HCT116 (cell line): ENCODE measurements around the gene CYTH2.

Experiments used
- SRF ChIP-seq: IDR thresholded peaks from 2 replicates; pipeline ENCODE4 v1.6.1; 2012; ENCODE audit warnings: low read depth
- TCF7L2 ChIP-seq: IDR thresholded peaks from 2 replicates; pipeline ENCODE4 v1.7.0; 2011; ENCODE audit warnings: borderline replicate concordance, inconsistent platforms; ENCODE audit not compliant: insufficient read depth, insufficient read length; ENCODE audit errors: extremely low read depth
- TF ChIP-seq, protein P1 (sequence below): IDR thresholded peaks from 2 replicates; pipeline ENCODE4 v1.6.1; 2012; ENCODE audit warnings: low read depth
- TF ChIP-seq, protein P2 (sequence below), 3 experiments: fragments of 200-600 bp in 1 of 3; sonication (generic) in 1 of 3; IDR thresholded peaks in 2 of 3; conservative IDR thresholded peaks in 1 of 3; 2 replicates each; pipeline ENCODE4 v1.5.1; 2012 to 2017; ENCODE audit warnings: low read depth in 2 of 3, low read length in 2 of 3, antibody characterized with exemption in 1 of 3, borderline replicate concordance in 1 of 3, control low read depth in 1 of 3, mild to moderate bottlenecking in 1 of 3, mixed read lengths in 1 of 3, mixed run types in 1 of 3, moderate library complexity in 1 of 3; ENCODE audit not compliant: insufficient read depth in 1 of 3

DNA sequence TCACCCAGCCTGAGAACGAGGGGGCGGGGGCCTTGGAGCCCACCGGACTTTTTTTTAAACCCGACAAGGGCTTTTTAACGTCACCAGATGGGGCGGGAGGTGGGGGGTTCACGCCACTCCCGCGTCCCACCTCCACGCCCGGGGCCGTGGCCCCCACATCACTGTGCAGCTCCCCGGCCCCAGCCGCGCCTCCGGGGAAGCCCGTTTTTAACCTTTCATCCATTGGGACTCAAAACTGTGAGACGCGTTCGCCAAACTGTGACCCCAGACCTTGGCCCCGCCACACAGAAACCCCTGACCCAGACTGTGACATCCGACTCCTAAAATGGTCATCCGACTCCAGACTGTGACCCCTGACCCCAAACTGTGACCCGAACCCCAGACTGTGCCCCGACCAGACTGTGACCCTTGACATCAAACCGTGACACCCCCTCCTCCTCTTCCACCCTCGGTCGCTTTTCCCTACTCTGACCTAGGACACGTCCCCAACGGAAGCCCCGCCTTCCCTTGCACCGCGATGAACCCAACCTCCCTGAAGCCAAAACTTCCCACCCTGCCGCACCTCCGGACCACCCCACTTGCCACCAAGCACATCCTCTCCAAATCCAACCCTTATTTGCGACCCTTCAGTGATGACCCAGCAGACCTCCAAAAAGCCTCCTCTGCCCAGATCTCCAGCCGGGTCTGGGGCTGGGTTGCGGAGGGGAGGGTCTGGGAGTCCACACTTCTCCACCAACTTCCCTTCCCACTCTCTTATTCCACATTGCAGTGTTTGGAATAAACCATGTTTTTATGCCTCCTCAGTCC, 24.8 kb upstream of the CYTH2 start:
- TF ChIP-seq, protein P1, sequence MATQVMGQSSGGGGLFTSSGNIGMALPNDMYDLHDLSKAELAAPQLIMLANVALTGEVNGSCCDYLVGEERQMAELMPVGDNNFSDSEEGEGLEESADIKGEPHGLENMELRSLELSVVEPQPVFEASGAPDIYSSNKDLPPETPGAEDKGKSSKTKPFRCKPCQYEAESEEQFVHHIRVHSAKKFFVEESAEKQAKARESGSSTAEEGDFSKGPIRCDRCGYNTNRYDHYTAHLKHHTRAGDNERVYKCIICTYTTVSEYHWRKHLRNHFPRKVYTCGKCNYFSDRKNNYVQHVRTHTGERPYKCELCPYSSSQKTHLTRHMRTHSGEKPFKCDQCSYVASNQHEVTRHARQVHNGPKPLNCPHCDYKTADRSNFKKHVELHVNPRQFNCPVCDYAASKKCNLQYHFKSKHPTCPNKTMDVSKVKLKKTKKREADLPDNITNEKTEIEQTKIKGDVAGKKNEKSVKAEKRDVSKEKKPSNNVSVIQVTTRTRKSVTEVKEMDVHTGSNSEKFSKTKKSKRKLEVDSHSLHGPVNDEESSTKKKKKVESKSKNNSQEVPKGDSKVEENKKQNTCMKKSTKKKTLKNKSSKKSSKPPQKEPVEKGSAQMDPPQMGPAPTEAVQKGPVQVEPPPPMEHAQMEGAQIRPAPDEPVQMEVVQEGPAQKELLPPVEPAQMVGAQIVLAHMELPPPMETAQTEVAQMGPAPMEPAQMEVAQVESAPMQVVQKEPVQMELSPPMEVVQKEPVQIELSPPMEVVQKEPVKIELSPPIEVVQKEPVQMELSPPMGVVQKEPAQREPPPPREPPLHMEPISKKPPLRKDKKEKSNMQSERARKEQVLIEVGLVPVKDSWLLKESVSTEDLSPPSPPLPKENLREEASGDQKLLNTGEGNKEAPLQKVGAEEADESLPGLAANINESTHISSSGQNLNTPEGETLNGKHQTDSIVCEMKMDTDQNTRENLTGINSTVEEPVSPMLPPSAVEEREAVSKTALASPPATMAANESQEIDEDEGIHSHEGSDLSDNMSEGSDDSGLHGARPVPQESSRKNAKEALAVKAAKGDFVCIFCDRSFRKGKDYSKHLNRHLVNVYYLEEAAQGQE, result no peak
- TF ChIP-seq, protein P2, sequence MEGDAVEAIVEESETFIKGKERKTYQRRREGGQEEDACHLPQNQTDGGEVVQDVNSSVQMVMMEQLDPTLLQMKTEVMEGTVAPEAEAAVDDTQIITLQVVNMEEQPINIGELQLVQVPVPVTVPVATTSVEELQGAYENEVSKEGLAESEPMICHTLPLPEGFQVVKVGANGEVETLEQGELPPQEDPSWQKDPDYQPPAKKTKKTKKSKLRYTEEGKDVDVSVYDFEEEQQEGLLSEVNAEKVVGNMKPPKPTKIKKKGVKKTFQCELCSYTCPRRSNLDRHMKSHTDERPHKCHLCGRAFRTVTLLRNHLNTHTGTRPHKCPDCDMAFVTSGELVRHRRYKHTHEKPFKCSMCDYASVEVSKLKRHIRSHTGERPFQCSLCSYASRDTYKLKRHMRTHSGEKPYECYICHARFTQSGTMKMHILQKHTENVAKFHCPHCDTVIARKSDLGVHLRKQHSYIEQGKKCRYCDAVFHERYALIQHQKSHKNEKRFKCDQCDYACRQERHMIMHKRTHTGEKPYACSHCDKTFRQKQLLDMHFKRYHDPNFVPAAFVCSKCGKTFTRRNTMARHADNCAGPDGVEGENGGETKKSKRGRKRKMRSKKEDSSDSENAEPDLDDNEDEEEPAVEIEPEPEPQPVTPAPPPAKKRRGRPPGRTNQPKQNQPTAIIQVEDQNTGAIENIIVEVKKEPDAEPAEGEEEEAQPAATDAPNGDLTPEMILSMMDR (IDR thresholded peaks at IDR 0.05 in 2 of 3, conservative IDR thresholded peaks at IDR 0.05 in 1 of 3; ENCODE audit: borderline replicate concordance in 1 of 3, insufficient read depth in 1 of 3, low read depth in 2 of 3, low read length in 2 of 3), result no peak
- TF ChIP-seq TCF7L2 (no peak), SRF (no peak)
